SK-N-MC (cell line): ENCODE results near the gene AP3B1.

Experiments used
- EZH2 ChIP-seq: fragments of 200-600 bp; sonication (generic); IDR thresholded peaks from one replicate; pipeline ENCODE4 v1.6.1; 2017; ENCODE audit warnings: antibody characterized with exemption
- FOXP2 ChIP-seq: optimal IDR thresholded peaks from 2 replicates; pipeline ENCODE3; 2011; ENCODE audit warnings: mild to moderate bottlenecking, moderate library complexity; ENCODE audit not compliant: insufficient read depth; ENCODE audit errors: extremely low read length, control extremely low read depth
- POLR2AphosphoS5 ChIP-seq: IDR thresholded peaks from 2 replicates; pipeline ENCODE4 v1.6.1; 2012; ENCODE audit warnings: mild to moderate bottlenecking, low read depth, low read length, borderline replicate concordance

DNA sequence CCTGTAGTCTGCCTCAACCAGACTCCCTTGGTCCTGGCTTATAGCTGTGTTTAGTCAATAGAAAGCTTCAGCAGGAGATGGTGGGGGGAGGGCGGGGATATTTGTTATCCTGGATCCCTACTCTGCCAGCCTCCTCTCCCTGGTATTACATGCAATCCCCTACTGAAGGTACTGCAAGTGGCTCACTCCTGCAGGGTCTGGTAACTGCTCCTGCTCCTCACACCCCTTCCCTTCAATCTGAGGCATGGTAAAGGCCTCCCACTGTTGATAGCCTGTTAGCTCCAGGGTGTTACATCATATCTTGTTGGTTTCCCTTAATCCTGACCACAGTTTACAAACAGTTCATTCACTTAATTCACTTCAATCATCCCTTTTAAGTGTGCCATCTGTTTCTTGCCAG, 137.5 kb downstream of the AP3B1 start:
- TF ChIP-seq EZH2 (no peak), POLR2AphosphoS5 (no peak), FOXP2 (no peak)
